ENCODE data around the gene RLF.

The RLF gene

GRCh38 chr1:40221977-40222772 lies 61.0 kb downstream of the RLF start:
- peaks cover under 1 to 23% (median 12%) of the 10 kb centered on the region in 5 donors for H3K36me3 ChIP-seq (ENCODE audit: control insufficient read depth in 5 of 5, insufficient read depth in 5 of 5, low read length in 5 of 5)
- H3K9me3 ChIP-seq (ENCODE audit: control insufficient read depth in 5 of 5, low read length in 5 of 5) = no peaks in the 10 kb centered on the region
- H3K9ac ChIP-seq (ENCODE audit: low read length in 5 of 5) = no peak overlapping the region
- no peak overlapping the region for H3K27ac ChIP-seq (ENCODE audit: low read depth, low read length)
- no peaks in the 10 kb centered on the region for H3K4me1 ChIP-seq (ENCODE audit: control insufficient read depth in 5 of 5, insufficient read depth in 5 of 5, low read length in 5 of 5)
- H3K4me3 ChIP-seq (ENCODE audit: low read depth in 1 of 5, low read length in 5 of 5) = no peak overlapping the region
- no peaks in the 10 kb centered on the region for H3K27me3 ChIP-seq (ENCODE audit: control insufficient read depth in 5 of 5, insufficient read depth in 4 of 5, low read length in 5 of 5)

GRCh38 chr1:40224040-40224439 lies 62.9 kb downstream of the RLF start:
- H3K36me3 ChIP-seq (ENCODE audit: control insufficient read depth in 5 of 5, insufficient read depth in 5 of 5, low read length in 5 of 5) = peaks cover 0 to 23% (median 10%) of the 10 kb centered on the region in 5 donors
- H3K4me3 ChIP-seq (ENCODE audit: low read depth in 1 of 5, low read length in 5 of 5) = no peak overlapping the region
- H3K4me1 ChIP-seq (ENCODE audit: control insufficient read depth in 5 of 5, insufficient read depth in 5 of 5, low read length in 5 of 5) = no peaks in the 10 kb centered on the region
- no peaks in the 10 kb centered on the region for H3K9me3 ChIP-seq (ENCODE audit: control insufficient read depth in 5 of 5, low read length in 5 of 5)
- H3K27ac ChIP-seq (ENCODE audit: low read depth, low read length) = no peak overlapping the region
- H3K9ac ChIP-seq (ENCODE audit: low read length in 5 of 5) = no peak overlapping the region
- H3K27me3 ChIP-seq (ENCODE audit: control insufficient read depth in 5 of 5, insufficient read depth in 4 of 5, low read length in 5 of 5) = no peaks in the 10 kb centered on the region

- Histone ChIP-seq H3K27me3 (ENCODE audit: control insufficient read depth in 5 of 5, insufficient read depth in 4 of 5, low read length in 5 of 5) (no peaks in the 10 kb centered on the region), H3K4me1 (ENCODE audit: control insufficient read depth in 5 of 5, insufficient read depth in 5 of 5, low read length in 5 of 5) (no peaks in the 10 kb centered on the region), H3K9ac (ENCODE audit: low read length in 5 of 5) (no peak overlapping the region), H3K9me3 (ENCODE audit: control insufficient read depth in 5 of 5, low read length in 5 of 5) (no peaks in the 10 kb centered on the region), H3K36me3 (ENCODE audit: control insufficient read depth in 5 of 5, insufficient read depth in 5 of 5, low read length in 5 of 5) (peaks cover 0 to 26% (median 12%) of the 10 kb centered on the region in 5 donors), H3K27ac (ENCODE audit: low read depth, low read length) (no peak overlapping the region), H3K4me3 (ENCODE audit: low read depth in 1 of 5, low read length in 5 of 5) (no peak overlapping the region)
Observed at GRCh38 chr1:40226192-40226591, 65.0 kb downstream of the RLF start.

- Histone ChIP-seq H3K4me1 (ENCODE audit: control insufficient read depth in 5 of 5, insufficient read depth in 5 of 5, low read length in 5 of 5) (no peaks in the 10 kb centered on the region), H3K4me3 (ENCODE audit: low read depth in 1 of 5, low read length in 5 of 5) (no peak overlapping the region), H3K9me3 (ENCODE audit: control insufficient read depth in 5 of 5, low read length in 5 of 5) (no peaks in the 10 kb centered on the region), H3K27ac (ENCODE audit: low read depth, low read length) (no peak overlapping the region), H3K9ac (ENCODE audit: low read length in 5 of 5) (no peak overlapping the region), H3K36me3 (ENCODE audit: control insufficient read depth in 5 of 5, insufficient read depth in 5 of 5, low read length in 5 of 5) (peaks cover 36 to 59% (median 43%) of the 10 kb centered on the region in 5 donors), H3K27me3 (ENCODE audit: control insufficient read depth in 5 of 5, insufficient read depth in 4 of 5, low read length in 5 of 5) (no peaks in the 10 kb centered on the region)
Observed at GRCh38 chr1:40232444-40232843, 71.3 kb downstream of the RLF start.

GRCh38 chr1:40239626-40240025 lies 78.4 kb downstream of the RLF start:
- H3K4me1 ChIP-seq (ENCODE audit: control insufficient read depth in 5 of 5, insufficient read depth in 5 of 5, low read length in 5 of 5) = peaks cover 0 to 26% (median 10%) of the 10 kb centered on the region in 5 donors
- H3K9me3 ChIP-seq (ENCODE audit: control insufficient read depth in 5 of 5, low read length in 5 of 5) = no peaks in the 10 kb centered on the region
- no peaks in the 10 kb centered on the region for H3K27me3 ChIP-seq (ENCODE audit: control insufficient read depth in 5 of 5, insufficient read depth in 4 of 5, low read length in 5 of 5)
- H3K27ac ChIP-seq (ENCODE audit: low read depth, low read length) = no peak overlapping the region
- no peak overlapping the region for H3K9ac ChIP-seq (ENCODE audit: low read length in 5 of 5)
- no peak overlapping the region for H3K4me3 ChIP-seq (ENCODE audit: low read depth in 1 of 5, low read length in 5 of 5)
- peaks cover 24 to 36% (median 32%) of the 10 kb centered on the region in 5 donors for H3K36me3 ChIP-seq (ENCODE audit: control insufficient read depth in 5 of 5, insufficient read depth in 5 of 5, low read length in 5 of 5)

GRCh38 chr1:40240390-40240789 lies 79.2 kb downstream of the RLF start:
- Histone ChIP-seq H3K4me3 (ENCODE audit: low read depth in 1 of 5, low read length in 5 of 5) (no peak overlapping the region), H3K36me3 (ENCODE audit: control insufficient read depth in 5 of 5, insufficient read depth in 5 of 5, low read length in 5 of 5) (peaks cover 22 to 36% (median 30%) of the 10 kb centered on the region in 5 donors), H3K27ac (ENCODE audit: low read depth, low read length) (no peak overlapping the region), H3K4me1 (ENCODE audit: control insufficient read depth in 5 of 5, insufficient read depth in 5 of 5, low read length in 5 of 5) (peaks cover 0 to 26% (median 10%) of the 10 kb centered on the region in 5 donors), H3K9ac (ENCODE audit: low read length in 5 of 5) (no peak overlapping the region), H3K9me3 (ENCODE audit: control insufficient read depth in 5 of 5, low read length in 5 of 5) (no peaks in the 10 kb centered on the region), H3K27me3 (ENCODE audit: control insufficient read depth in 5 of 5, insufficient read depth in 4 of 5, low read length in 5 of 5) (no peaks in the 10 kb centered on the region)

GRCh38 chr1:40241362-40241761 lies 80.2 kb downstream of the RLF start:
- no peak overlapping the region for H3K27ac ChIP-seq (ENCODE audit: low read depth, low read length)
- H3K9ac ChIP-seq (ENCODE audit: low read length in 5 of 5) = no peak overlapping the region
- no peaks in the 10 kb centered on the region for H3K9me3 ChIP-seq (ENCODE audit: control insufficient read depth in 5 of 5, low read length in 5 of 5)
- H3K4me3 ChIP-seq (ENCODE audit: low read depth in 1 of 5, low read length in 5 of 5) = no peak overlapping the region
- H3K4me1 ChIP-seq (ENCODE audit: control insufficient read depth in 5 of 5, insufficient read depth in 5 of 5, low read length in 5 of 5) = peaks cover 0 to 26% (median 10%) of the 10 kb centered on the region in 5 donors
- peaks cover 15 to 26% (median 20%) of the 10 kb centered on the region in 5 donors for H3K36me3 ChIP-seq (ENCODE audit: control insufficient read depth in 5 of 5, insufficient read depth in 5 of 5, low read length in 5 of 5)
- no peaks in the 10 kb centered on the region for H3K27me3 ChIP-seq (ENCODE audit: control insufficient read depth in 5 of 5, insufficient read depth in 4 of 5, low read length in 5 of 5)

- Histone ChIP-seq H3K4me3 (ENCODE audit: low read depth in 1 of 5, low read length in 5 of 5) (no peak overlapping the region), H3K27ac (ENCODE audit: low read depth, low read length) (no peak overlapping the region), H3K27me3 (ENCODE audit: control insufficient read depth in 5 of 5, insufficient read depth in 4 of 5, low read length in 5 of 5) (no peaks in the 10 kb centered on the region), H3K9me3 (ENCODE audit: control insufficient read depth in 5 of 5, low read length in 5 of 5) (no peaks in the 10 kb centered on the region), H3K9ac (ENCODE audit: low read length in 5 of 5) (no peak overlapping the region), H3K4me1 (ENCODE audit: control insufficient read depth in 5 of 5, insufficient read depth in 5 of 5, low read length in 5 of 5) (peaks cover 0 to 26% (median 10%) of the 10 kb centered on the region in 5 donors), H3K36me3 (ENCODE audit: control insufficient read depth in 5 of 5, insufficient read depth in 5 of 5, low read length in 5 of 5) (peaks cover 0 to 6% (median 4%) of the 10 kb centered on the region in 5 donors)
Observed at GRCh38 chr1:40243351-40243750, 82.2 kb downstream of the RLF start.

- Histone ChIP-seq H3K9ac (ENCODE audit: low read length in 5 of 5) (no peak overlapping the region), H3K4me3 (ENCODE audit: low read depth in 1 of 5, low read length in 5 of 5) (no peak overlapping the region), H3K9me3 (ENCODE audit: control insufficient read depth in 5 of 5, low read length in 5 of 5) (no peaks in the 10 kb centered on the region), H3K36me3 (ENCODE audit: control insufficient read depth in 5 of 5, insufficient read depth in 5 of 5, low read length in 5 of 5) (peaks cover 0 to 2% (median 0%) of the 10 kb centered on the region in 5 donors), H3K27ac (ENCODE audit: low read depth, low read length) (no peak overlapping the region), H3K27me3 (ENCODE audit: control insufficient read depth in 5 of 5, insufficient read depth in 4 of 5, low read length in 5 of 5) (no peaks in the 10 kb centered on the region), H3K4me1 (ENCODE audit: control insufficient read depth in 5 of 5, insufficient read depth in 5 of 5, low read length in 5 of 5) (peaks cover 0 to 24% (median 9%) of the 10 kb centered on the region in 5 donors)
Observed at GRCh38 chr1:40244138-40244744, 83.1 kb downstream of the RLF start.

- H3K9me3 ChIP-seq (ENCODE audit: control insufficient read depth in 5 of 5, low read length in 5 of 5) = no peaks in the 10 kb centered on the region
- H3K36me3 ChIP-seq (ENCODE audit: control insufficient read depth in 5 of 5, insufficient read depth in 5 of 5, low read length in 5 of 5) = no peaks in the 10 kb centered on the region
- no peak overlapping the region for H3K27ac ChIP-seq (ENCODE audit: low read depth, low read length)
- H3K9ac ChIP-seq (ENCODE audit: low read length in 5 of 5) = no peak overlapping the region
- H3K4me1 ChIP-seq (ENCODE audit: control insufficient read depth in 5 of 5, insufficient read depth in 5 of 5, low read length in 5 of 5) = peaks cover 0 to 9% (median 2%) of the 10 kb centered on the region in 5 donors
- H3K27me3 ChIP-seq (ENCODE audit: control insufficient read depth in 5 of 5, insufficient read depth in 4 of 5, low read length in 5 of 5) = no peaks in the 10 kb centered on the region
- no peak overlapping the region for H3K4me3 ChIP-seq (ENCODE audit: low read depth in 1 of 5, low read length in 5 of 5)
Observed at GRCh38 chr1:40245686-40246085, 84.5 kb downstream of the RLF start.
